ENCODE measurements around the gene SSBP3. TPM values are rescaled to one million over a fixed set of nuclear protein-coding genes. Genes with fewer than 3 reads are reported as not detected.

The SSBP3 gene
- total RNA-seq, 1 donor from 2014 or later, result 19.7 TPM

DNA sequence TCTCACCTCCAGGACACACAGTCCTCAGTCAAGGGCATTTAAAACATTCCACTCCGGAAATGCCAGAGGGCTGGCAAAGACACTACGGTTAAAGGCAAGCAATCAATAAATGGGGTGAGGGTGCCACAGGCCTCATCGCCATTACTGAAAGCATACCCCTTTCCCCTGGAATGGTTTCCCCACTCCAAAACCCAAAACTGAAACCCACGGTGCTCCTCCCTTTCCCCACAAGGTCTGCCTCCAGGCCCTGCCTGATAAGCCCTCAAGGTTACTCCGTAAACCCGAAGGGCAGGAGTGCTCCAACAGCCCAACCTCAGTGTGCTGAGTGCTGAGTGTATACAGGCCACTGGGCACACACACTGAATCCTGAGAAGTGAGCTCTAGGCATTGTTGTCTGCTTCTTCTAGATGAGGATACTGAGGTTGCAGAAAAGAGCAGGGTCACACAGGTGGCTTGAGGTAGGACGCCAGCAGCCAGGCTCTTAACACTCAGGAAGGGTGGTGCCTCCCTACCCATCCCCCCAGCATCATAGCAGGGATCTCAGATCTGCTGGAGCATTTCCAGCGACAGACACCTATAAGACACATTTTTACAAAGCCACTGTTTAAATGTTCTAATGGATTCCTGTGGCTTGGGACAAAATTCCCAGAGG is 29.0 kb downstream of the SSBP3 start:
- TF ChIP-seq, protein P1, sequence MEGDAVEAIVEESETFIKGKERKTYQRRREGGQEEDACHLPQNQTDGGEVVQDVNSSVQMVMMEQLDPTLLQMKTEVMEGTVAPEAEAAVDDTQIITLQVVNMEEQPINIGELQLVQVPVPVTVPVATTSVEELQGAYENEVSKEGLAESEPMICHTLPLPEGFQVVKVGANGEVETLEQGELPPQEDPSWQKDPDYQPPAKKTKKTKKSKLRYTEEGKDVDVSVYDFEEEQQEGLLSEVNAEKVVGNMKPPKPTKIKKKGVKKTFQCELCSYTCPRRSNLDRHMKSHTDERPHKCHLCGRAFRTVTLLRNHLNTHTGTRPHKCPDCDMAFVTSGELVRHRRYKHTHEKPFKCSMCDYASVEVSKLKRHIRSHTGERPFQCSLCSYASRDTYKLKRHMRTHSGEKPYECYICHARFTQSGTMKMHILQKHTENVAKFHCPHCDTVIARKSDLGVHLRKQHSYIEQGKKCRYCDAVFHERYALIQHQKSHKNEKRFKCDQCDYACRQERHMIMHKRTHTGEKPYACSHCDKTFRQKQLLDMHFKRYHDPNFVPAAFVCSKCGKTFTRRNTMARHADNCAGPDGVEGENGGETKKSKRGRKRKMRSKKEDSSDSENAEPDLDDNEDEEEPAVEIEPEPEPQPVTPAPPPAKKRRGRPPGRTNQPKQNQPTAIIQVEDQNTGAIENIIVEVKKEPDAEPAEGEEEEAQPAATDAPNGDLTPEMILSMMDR (IDR thresholded peaks at IDR 0.05; ENCODE audit: insufficient read depth, low read length, poor library complexity, severe bottlenecking), result no peak
- Histone ChIP-seq H3K36me3 (ENCODE audit: control insufficient read depth, insufficient read depth, low read length) (peaks cover 2% of the 10 kb centered on the region), H3K27me3 (ENCODE audit: control insufficient read depth, insufficient read depth, low read length) (no peaks in the 10 kb centered on the region), H3K4me3 (ENCODE audit: low read depth, low read length) (no peak overlapping the region)
- no peak for DNase-seq (ENCODE audit: low read depth)

DNA sequence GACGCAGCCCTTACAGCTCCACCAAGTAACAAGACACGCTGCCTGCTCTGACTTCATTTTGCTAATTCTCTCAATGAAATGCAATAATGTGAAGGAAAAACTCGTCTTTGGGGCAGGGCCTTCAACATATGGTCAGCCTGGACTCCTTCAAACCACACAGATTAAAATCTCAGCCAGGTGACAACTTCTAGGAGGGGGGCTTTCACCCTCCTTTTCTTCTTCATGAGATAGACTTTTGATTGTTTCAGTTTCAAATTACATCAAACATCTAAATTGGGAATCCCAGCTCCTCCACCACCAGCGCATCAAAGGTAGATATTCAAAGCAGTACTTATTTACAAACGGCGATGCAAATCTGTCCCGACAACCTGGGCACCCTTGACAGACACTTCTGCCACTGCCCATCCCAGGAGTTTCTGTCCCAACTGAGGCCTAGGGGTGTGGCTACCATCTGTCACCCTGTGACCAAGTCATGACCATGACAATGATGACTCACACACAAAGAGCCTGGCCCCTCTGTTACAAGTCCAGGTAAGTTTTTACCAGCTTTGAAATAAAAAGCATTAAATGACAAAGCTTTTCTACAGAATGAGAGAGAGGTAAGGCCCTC is 29.7 kb downstream of the SSBP3 start:
- no peak for DNase-seq (ENCODE audit: low read depth)
- H3K36me3 ChIP-seq (ENCODE audit: control insufficient read depth, insufficient read depth, low read length), result peaks cover 2% of the 10 kb centered on the region
- no peak overlapping the region for H3K4me3 ChIP-seq (ENCODE audit: low read depth, low read length)
- TF ChIP-seq, protein P1 (IDR thresholded peaks at IDR 0.05; ENCODE audit: insufficient read depth, low read length, poor library complexity, severe bottlenecking), result no peak
- H3K27me3 ChIP-seq (ENCODE audit: control insufficient read depth, insufficient read depth, low read length), result no peaks in the 10 kb centered on the region

DNA sequence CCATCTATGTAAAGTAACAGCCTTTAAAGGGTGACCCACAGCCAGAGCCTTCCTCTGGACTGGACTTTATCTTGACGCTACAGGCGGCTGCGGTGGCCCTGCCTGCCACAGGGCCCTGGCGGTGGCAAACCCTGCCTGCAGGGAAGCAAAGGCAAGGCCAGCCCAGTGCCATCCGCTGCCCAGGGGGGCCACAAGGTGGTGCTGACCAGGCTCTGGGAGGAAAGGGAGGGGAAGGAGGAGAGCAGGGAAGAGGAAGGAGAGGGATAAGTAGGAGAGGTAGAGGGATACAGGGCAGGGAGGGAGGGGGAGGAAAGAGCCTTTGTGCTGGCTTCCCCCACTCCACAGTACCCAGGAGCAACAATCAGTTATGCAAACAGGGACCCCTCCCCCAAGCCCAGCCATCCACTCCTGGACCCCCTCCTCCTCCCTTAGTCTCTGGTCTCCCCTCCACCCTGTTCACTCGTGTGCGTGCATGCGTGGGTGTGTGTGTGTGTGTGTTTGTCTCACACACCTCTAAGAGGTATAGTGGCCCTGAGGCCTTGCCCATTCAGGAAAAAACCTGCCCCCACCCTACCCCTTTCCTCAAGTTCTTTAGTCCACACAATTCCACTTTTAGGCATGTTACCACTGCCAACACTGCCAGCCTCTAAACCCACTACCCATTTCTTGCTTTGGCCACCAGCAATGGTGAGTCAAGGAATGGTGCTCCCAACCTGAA is 30.3 kb downstream of the SSBP3 start:
- TF ChIP-seq, protein P1 (IDR thresholded peaks at IDR 0.05; ENCODE audit: insufficient read depth, low read length, poor library complexity, severe bottlenecking), result no peak
- no peaks in the 10 kb centered on the region for H3K27me3 ChIP-seq (ENCODE audit: control insufficient read depth, insufficient read depth, low read length)
- peaks cover 2% of the 10 kb centered on the region for H3K36me3 ChIP-seq (ENCODE audit: control insufficient read depth, insufficient read depth, low read length)
- no peak for DNase-seq (ENCODE audit: low read depth)
- no peak overlapping the region for H3K4me3 ChIP-seq (ENCODE audit: low read depth, low read length)

DNA sequence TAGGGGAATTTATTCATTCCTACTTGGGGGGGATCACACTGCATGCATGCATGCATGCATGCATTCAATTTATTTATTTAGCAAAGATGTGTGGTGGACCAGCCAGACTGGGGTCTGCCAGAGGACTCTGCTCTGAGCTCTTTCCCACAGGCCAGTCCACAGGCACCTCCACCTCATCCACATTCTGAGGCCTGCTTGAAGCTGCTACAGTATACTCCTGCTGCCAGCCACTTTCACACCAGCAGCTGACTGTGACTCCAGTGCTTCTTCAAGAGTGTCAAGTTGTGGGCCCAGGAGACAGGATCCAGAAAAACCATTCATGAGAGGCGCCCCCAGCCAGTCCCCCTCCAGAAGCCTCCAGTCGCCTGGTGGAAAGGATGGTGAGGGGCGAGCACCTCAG is 30.9 kb downstream of the SSBP3 start:
- TF ChIP-seq, protein P1 (IDR thresholded peaks at IDR 0.05; ENCODE audit: insufficient read depth, low read length, poor library complexity, severe bottlenecking), result no peak
- Histone ChIP-seq H3K36me3 (ENCODE audit: control insufficient read depth, insufficient read depth, low read length) (peaks cover 2% of the 10 kb centered on the region), H3K4me3 (ENCODE audit: low read depth, low read length) (no peak overlapping the region), H3K27me3 (ENCODE audit: control insufficient read depth, insufficient read depth, low read length) (no peaks in the 10 kb centered on the region)
- no peak for DNase-seq (ENCODE audit: low read depth)

DNA sequence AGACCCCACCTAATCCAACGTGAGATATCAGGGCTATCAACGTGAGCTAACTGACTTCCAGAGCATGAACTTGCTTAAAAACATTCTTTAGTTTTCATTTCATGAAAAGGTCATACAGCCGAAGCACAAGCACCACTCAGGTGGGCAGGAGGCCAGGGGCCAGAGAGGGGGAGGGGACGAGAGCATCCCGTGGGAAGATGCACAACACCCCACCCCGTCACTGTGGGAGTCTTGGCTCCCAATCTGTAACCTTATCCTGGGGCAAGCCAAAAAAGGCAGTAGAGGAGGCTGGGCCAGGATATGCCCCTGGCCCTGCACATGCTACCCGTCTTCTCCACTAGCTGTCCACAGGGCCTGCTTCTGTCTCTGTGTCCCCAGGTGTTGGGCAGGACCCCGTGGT is 31.4 kb downstream of the SSBP3 start:
- DNase-seq (ENCODE audit: low read depth), result no peak
- H3K27me3 ChIP-seq (ENCODE audit: control insufficient read depth, insufficient read depth, low read length), result no peaks in the 10 kb centered on the region
- H3K36me3 ChIP-seq (ENCODE audit: control insufficient read depth, insufficient read depth, low read length), result no peaks in the 10 kb centered on the region
- TF ChIP-seq, protein P1 (IDR thresholded peaks at IDR 0.05; ENCODE audit: insufficient read depth, low read length, poor library complexity, severe bottlenecking), result no peak
- H3K4me3 ChIP-seq (ENCODE audit: low read depth, low read length), result no peak overlapping the region

All from kidney epithelial cell (primary cell).